Measurements from ENCODE around the gene DXO. TPM values are rescaled to one million over a fixed set of nuclear protein-coding genes. Genes with fewer than 3 reads are reported as not detected.

The DXO gene
- total and polyA plus RNA-seq, 2 of the 13 experiments (the other 11 are each of a cell fraction or from before 2014, with no cell fraction given) = 18.6 to 26.2 TPM

GRCh38 chr6:31927242-31927862, 44.6 kb downstream of the DXO start, which contains the start of gene C2 (continued):
- TF ChIP-seq ARNT2 (CRISPR knock-in tag; IDR thresholded peaks at IDR 0.05; ENCODE audit: low read depth) = peak; percentile 76
- peak; percentile 98 for TF ChIP-seq ZMYM2 (CRISPR knock-in tag; IDR thresholded peaks at IDR 0.05)
- TF ChIP-seq HIC2 (CRISPR knock-in tag; IDR thresholded peaks at IDR 0.05; ENCODE audit: low read depth) = 0 out of 2 replicates have a peak, but pooled peaks have one; percentile 14
- no peak for TF ChIP-seq TCF12 (IDR thresholded peaks at IDR 0.05)
- TF ChIP-seq TCF12 (CRISPR knock-in tag; IDR thresholded peaks at IDR 0.05) = peak; percentile 76; the same call in 1 of the 2 replicates
- peak; percentile 72; the same call in 1 of the 2 replicates for TF ChIP-seq YEATS2 (CRISPR knock-in tag; IDR thresholded peaks at IDR 0.05; ENCODE audit: borderline replicate concordance)
- TF ChIP-seq ZNF503 (CRISPR knock-in tag; IDR thresholded peaks at IDR 0.05) = peak; percentile 85
- peak; percentile 36; the same call in 1 of the 2 replicates for TF ChIP-seq TCF7 (IDR thresholded peaks at IDR 0.05; ENCODE audit: low read depth)
- no peak for TF ChIP-seq KLF15 (CRISPR knock-in tag; IDR thresholded peaks at IDR 0.05; ENCODE audit: borderline replicate concordance)
- TF ChIP-seq DNMT1 (CRISPR knock-in tag; IDR thresholded peaks at IDR 0.05) = 0 out of 2 replicates have a peak, but pooled peaks have one; percentile 76
- TF ChIP-seq MEIS1 (CRISPR knock-in tag; IDR thresholded peaks at IDR 0.05; ENCODE audit: borderline replicate concordance) = no peak
- no peak for TF ChIP-seq ZNF513 (CRISPR knock-in tag; conservative IDR thresholded peaks at IDR 0.05)
- TF ChIP-seq MEIS2 (CRISPR knock-in tag; IDR thresholded peaks at IDR 0.05) = peak; percentile 61; the same call in 1 of the 2 replicates
- TF ChIP-seq ZNF558 (CRISPR knock-in tag; IDR thresholded peaks at IDR 0.05; ENCODE audit: borderline replicate concordance) = no peak
- no peak for TF ChIP-seq ZNF260 (CRISPR knock-in tag; IDR thresholded peaks at IDR 0.05; ENCODE audit: borderline replicate concordance, low read depth)
- TF ChIP-seq ZFYVE20 (CRISPR knock-in tag; IDR thresholded peaks at IDR 0.05; ENCODE audit: borderline replicate concordance, low read depth) = no peak
- TF ChIP-seq JUND (CRISPR knock-in tag; IDR thresholded peaks at IDR 0.05) = peak; percentile 34; the same call in 1 of the 2 replicates
- TF ChIP-seq MNT (IDR thresholded peaks at IDR 0.05) = peak; percentile 95
- TF ChIP-seq PITX1 (CRISPR knock-in tag; IDR thresholded peaks at IDR 0.05) = peak; percentile 77; the same call in 1 of the 2 replicates
- no peak for TF ChIP-seq AGO1 (IDR thresholded peaks at IDR 0.05; ENCODE audit: low read depth, low read length, poor library complexity, severe bottlenecking)
- TF ChIP-seq ZNF598 (CRISPR knock-in tag; IDR thresholded peaks at IDR 0.05; ENCODE audit: borderline replicate concordance) = peak; percentile 52; the same call in 1 of the 2 replicates
- no peak for TF ChIP-seq ZNF576 (CRISPR knock-in tag; IDR thresholded peaks at IDR 0.05)

Measured in HepG2 (cell line).